NB4 (cell line): ENCODE results near the gene DAAM1.

ENCODE experiments used
- MYC ChIP-seq: IDR thresholded peaks from 2 replicates; pipeline ENCODE4 v1.6.1; 2011; ENCODE audit warnings: low read depth, low read length
- POLR2A ChIP-seq: IDR thresholded peaks from 2 replicates; pipeline ENCODE4 v1.6.1; 2011; ENCODE audit warnings: mild to moderate bottlenecking; ENCODE audit not compliant: insufficient read length; ENCODE audit errors: extremely low read depth
- TF ChIP-seq, protein P1 (sequence below): IDR thresholded peaks from one replicate; pipeline ENCODE4 v1.5.1; 2012; ENCODE audit warnings: low read depth, low read length

DNA sequence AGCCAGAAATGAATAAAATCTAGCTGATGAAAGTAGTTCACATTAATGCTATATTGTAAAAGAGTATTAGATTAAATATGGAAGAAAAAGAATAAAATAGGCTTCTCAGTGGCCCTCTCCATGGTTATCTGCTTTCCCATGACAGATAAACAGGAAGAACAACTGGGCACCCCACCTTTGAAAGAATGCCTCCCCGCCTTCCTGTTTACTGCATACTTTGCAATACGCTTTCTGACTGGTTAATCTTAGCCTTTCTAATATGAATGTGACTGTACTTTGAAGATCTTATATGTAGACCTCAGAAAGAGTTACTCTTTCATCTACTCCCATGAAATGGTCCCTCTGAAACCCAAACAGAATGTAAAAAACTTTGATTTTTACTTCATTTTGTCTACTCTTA lies 34.1 kb upstream of the DAAM1 start:
- TF ChIP-seq, protein P1, sequence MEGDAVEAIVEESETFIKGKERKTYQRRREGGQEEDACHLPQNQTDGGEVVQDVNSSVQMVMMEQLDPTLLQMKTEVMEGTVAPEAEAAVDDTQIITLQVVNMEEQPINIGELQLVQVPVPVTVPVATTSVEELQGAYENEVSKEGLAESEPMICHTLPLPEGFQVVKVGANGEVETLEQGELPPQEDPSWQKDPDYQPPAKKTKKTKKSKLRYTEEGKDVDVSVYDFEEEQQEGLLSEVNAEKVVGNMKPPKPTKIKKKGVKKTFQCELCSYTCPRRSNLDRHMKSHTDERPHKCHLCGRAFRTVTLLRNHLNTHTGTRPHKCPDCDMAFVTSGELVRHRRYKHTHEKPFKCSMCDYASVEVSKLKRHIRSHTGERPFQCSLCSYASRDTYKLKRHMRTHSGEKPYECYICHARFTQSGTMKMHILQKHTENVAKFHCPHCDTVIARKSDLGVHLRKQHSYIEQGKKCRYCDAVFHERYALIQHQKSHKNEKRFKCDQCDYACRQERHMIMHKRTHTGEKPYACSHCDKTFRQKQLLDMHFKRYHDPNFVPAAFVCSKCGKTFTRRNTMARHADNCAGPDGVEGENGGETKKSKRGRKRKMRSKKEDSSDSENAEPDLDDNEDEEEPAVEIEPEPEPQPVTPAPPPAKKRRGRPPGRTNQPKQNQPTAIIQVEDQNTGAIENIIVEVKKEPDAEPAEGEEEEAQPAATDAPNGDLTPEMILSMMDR, result no peak
- TF ChIP-seq POLR2A (no peak), MYC (no peak)
